ENCODE measurements around the gene GLYR1. TPM values are rescaled to one million over a fixed set of nuclear protein-coding genes. Genes with fewer than 3 reads are reported as not detected.

Gene GLYR1
- total and polyA plus RNA-seq, 2 of the 4 experiments (the other 2 are of a cell fraction), result 26.0 to 54.2 TPM

GRCh38 chr16:4755687-4756086 is 91.4 kb downstream of the GLYR1 start:
- no peak overlapping the region for H3K4me3 ChIP-seq (ENCODE audit: insufficient read depth, low read depth, low read length)
- H3K18ac ChIP-seq (ENCODE audit: low read depth, low read length), result no peak overlapping the region
- no peak overlapping the region for H2BK5ac ChIP-seq (ENCODE audit: low read depth, low read length, poor library complexity, severe bottlenecking)
- peak overlapping the region; percentile 70 for H2AK9ac ChIP-seq (replicated peaks; ENCODE audit: low read depth, low read length, poor library complexity)
- H4K91ac ChIP-seq (ENCODE audit: insufficient read depth, low read depth, low read length), result no peak overlapping the region
- no peak overlapping the region for H3K14ac ChIP-seq (replicated peaks; ENCODE audit: low read depth, low read length)
- no peak overlapping the region for H3K27ac ChIP-seq (ENCODE audit: insufficient read depth, low read length)
- H3K27me3 ChIP-seq (ENCODE audit: control insufficient read depth, insufficient read depth, low read length), result no peaks in the 10 kb centered on the region
- no peaks in the 10 kb centered on the region for H3K9me1 ChIP-seq (ENCODE audit: insufficient read depth, low read length)
- H3K4ac ChIP-seq (ENCODE audit: low read depth, low read length), result no peak overlapping the region
- DNase-seq, result no peak
- intact Hi-C loops (cut with micrococcal nuclease), result no loop called here
- H2AFZ ChIP-seq (replicated peaks; ENCODE audit: low read length, poor library complexity), result no peak overlapping the region
- BruUV-seq (replicated peaks), result no TSS peak
- peaks cover 4% of the 10 kb centered on the region for H3K9me3 ChIP-seq (ENCODE audit: control insufficient read depth, insufficient read depth, low read length)
- H4K5ac ChIP-seq (ENCODE audit: low read depth, low read length), result no peak overlapping the region
- H3K4me1 ChIP-seq (ENCODE audit: control insufficient read depth, insufficient read depth, low read length), result no peaks in the 10 kb centered on the region
- POLR2A ChIA-PET (ENCODE audit: unreplicated experiment), result no interaction called here
- TF ChIP-seq POLR2A (IDR thresholded peaks at IDR 0.05; ENCODE audit: low read depth, low read length) (no peak), MAFK (IDR thresholded peaks at IDR 0.05; ENCODE audit: low read depth, low read length) (no peak), ELK1 (IDR thresholded peaks at IDR 0.05; ENCODE audit: borderline replicate concordance, low read depth, low read length) (no peak), USF2 (IDR thresholded peaks at IDR 0.05; ENCODE audit: low read depth, low read length) (no peak), RAD21 (IDR thresholded peaks at IDR 0.05; ENCODE audit: low read length) (no peak), CEBPB (IDR thresholded peaks at IDR 0.05; ENCODE audit: low read depth, low read length) (no peak), NFE2L2 (IDR thresholded peaks at IDR 0.05; ENCODE audit: low read depth, low read length) (no peak), SMC3 (IDR thresholded peaks at IDR 0.05; ENCODE audit: low read depth, low read length) (no peak), RFX5 (IDR thresholded peaks at IDR 0.05; ENCODE audit: low read depth, low read length) (no peak)
- WGBS, 2 experiments (ENCODE audit: extremely low coverage in 2 of 2, insufficient read length in 1 of 2), result 100% methylated on average over 3 of the region's 6 CpGs; no CpG with 5 or more reads in 1 of the 2 experiments
- H4K8ac ChIP-seq (ENCODE audit: low read depth in 2 of 2, low read length in 2 of 2), result no peak overlapping the region
- H3K4me2 ChIP-seq (ENCODE audit: low read depth, low read length), result no peak overlapping the region
- in situ Hi-C loops (cut with MboI; ENCODE audit: low sequenced_read_pairs), result no loop called here
- no peak overlapping the region for H2AK5ac ChIP-seq (ENCODE audit: low read depth, low read length)
- H3K9ac ChIP-seq (ENCODE audit: low read depth, low read length), result no peak overlapping the region
- H3K23ac ChIP-seq (ENCODE audit: low read depth, low read length), result no peak overlapping the region
- no peak overlapping the region for H3K56ac ChIP-seq (ENCODE audit: extremely low read depth, insufficient read depth, low read length)
- dilution Hi-C loops (cut with HindIII; ENCODE audit: low sequenced_read_pairs, unreplicated experiment), result no loop called here
- no peak overlapping the region for H2BK20ac ChIP-seq (ENCODE audit: low read depth, low read length)
- H4K20me1 ChIP-seq (ENCODE audit: insufficient read depth, low read length), result peaks cover 5% of the 10 kb centered on the region; the same call in 1 of the 2 replicates
- peaks cover 69% of the 10 kb centered on the region for H3K36me3 ChIP-seq (ENCODE audit: control insufficient read depth, insufficient read depth, low read length)
- peaks cover 5 to 6% of the 10 kb centered on the region in 2 experiments; a peak in 3 of 4 replicates for H3K79me1 ChIP-seq (ENCODE audit: low read depth in 1 of 2, low read length in 2 of 2)
- no peak overlapping the region for H2BK15ac ChIP-seq (ENCODE audit: low read depth, low read length)
- CTCF ChIA-PET, result no interaction called here
- ATAC-seq (ENCODE audit: low read depth), result no peak
- no peak overlapping the region for H2BK120ac ChIP-seq (ENCODE audit: low read depth, low read length)
